Ascending aorta (tissue), 2 donors: ENCODE data around the gene KRT6B. TPM values are rescaled to one million over a fixed set of nuclear protein-coding genes. Genes with fewer than 3 reads are reported as not detected.
A peak's percentile ranks its signal among the peaks of the same experiment; 100 is the strongest.

Experiments used
- DNase-seq, 2 donors: peaks; one replicate each; pipeline ENCODE4 v3.0.0-alpha.2; 2019; ENCODE audit warnings: low spot score in 2 of 2
- H3K27ac ChIP-seq, 2 donors: fragments of 200-600 bp; sonication (generic); one replicate each; pipeline ENCODE4 v1.5.1; 2016 to 2017; ENCODE audit warnings: mild to moderate bottlenecking in 1 of 2
- H3K27me3 ChIP-seq: fragments of 200-600 bp; sonication (generic); one replicate; pipeline ENCODE4 v1.5.1; 2017
- H3K36me3 ChIP-seq, 2 donors: fragments of 200-600 bp; sonication (generic); one replicate each; pipeline ENCODE4 v1.5.1; 2016
- H3K4me1 ChIP-seq, 2 donors: fragments of 200-600 bp; sonication (generic); one replicate each; pipeline ENCODE4 v1.5.1; 2016 to 2017; ENCODE audit warnings: mild to moderate bottlenecking in 1 of 2
- H3K4me3 ChIP-seq, 2 donors: fragments of 200-600 bp; sonication (generic); one replicate each; pipeline ENCODE4 v1.5.1; 2016 to 2017; ENCODE audit warnings: mild to moderate bottlenecking in 1 of 2
- H3K9me3 ChIP-seq, 2 donors: fragments of 200-600 bp; sonication (generic); one replicate each; pipeline ENCODE4 v1.5.1; 2016
- intact Hi-C: fragments of 100-400 bp; cut with DNase I; formaldehyde crosslinking; loops from one replicate; pipeline ENCODE4 v1.15.1; 2023
- total RNA-seq: library from RNA; depleted of rRNA; stranded (reverse); fragments of >200 nt; gene quantifications from one replicate; pipeline ENCODE4 v1.1.0, GENCODE V29; 2016
- TF ChIP-seq, protein P1 (sequence below), 3 experiments: fragments of 200-600 bp in 2 of 3; fragments of 450-650 bp in 1 of 3; sonication (generic) in 2 of 3; IDR thresholded peaks; one replicate each; pipeline ENCODE4 v1.5.1; 2016 to 2019; ENCODE audit warnings: antibody characterized with exemption in 3 of 3, mild to moderate bottlenecking in 1 of 3, moderate library complexity in 1 of 3

KRT6B gene
- total RNA-seq, 1 donor from 2014 or later, result 0.32 TPM

DNA sequence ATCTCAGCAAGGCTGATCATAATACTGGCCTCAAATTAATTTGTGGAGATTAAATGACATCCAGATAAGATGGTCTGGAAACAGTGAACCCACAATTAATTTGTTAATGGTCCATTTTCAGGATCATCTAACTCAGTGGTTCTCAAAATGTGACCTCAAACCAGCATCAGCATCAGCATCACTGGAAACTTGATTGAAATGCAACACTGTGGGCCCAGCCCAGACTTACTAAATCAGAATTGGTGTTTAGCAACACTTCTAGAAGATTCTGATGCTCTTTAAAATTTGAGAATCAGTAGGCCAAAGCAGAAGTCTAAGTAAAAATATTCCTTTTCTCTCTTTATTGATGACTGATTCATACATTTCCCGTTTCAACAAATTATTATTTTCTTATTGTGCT is 35.2 kb downstream of the KRT6B start:
- Histone ChIP-seq H3K4me1 (no peaks in the 10 kb centered on the region), H3K9me3 (no peaks in the 10 kb centered on the region), H3K27me3 (no peaks in the 10 kb centered on the region), H3K27ac (no peak overlapping the region), H3K4me3 (no peak overlapping the region), H3K36me3 (no peaks in the 10 kb centered on the region)
- intact Hi-C loops, result no loop called here
- no peak for DNase-seq
- TF ChIP-seq, protein P1, sequence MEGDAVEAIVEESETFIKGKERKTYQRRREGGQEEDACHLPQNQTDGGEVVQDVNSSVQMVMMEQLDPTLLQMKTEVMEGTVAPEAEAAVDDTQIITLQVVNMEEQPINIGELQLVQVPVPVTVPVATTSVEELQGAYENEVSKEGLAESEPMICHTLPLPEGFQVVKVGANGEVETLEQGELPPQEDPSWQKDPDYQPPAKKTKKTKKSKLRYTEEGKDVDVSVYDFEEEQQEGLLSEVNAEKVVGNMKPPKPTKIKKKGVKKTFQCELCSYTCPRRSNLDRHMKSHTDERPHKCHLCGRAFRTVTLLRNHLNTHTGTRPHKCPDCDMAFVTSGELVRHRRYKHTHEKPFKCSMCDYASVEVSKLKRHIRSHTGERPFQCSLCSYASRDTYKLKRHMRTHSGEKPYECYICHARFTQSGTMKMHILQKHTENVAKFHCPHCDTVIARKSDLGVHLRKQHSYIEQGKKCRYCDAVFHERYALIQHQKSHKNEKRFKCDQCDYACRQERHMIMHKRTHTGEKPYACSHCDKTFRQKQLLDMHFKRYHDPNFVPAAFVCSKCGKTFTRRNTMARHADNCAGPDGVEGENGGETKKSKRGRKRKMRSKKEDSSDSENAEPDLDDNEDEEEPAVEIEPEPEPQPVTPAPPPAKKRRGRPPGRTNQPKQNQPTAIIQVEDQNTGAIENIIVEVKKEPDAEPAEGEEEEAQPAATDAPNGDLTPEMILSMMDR (IDR thresholded peaks at IDR 0.05), result no peak

DNA sequence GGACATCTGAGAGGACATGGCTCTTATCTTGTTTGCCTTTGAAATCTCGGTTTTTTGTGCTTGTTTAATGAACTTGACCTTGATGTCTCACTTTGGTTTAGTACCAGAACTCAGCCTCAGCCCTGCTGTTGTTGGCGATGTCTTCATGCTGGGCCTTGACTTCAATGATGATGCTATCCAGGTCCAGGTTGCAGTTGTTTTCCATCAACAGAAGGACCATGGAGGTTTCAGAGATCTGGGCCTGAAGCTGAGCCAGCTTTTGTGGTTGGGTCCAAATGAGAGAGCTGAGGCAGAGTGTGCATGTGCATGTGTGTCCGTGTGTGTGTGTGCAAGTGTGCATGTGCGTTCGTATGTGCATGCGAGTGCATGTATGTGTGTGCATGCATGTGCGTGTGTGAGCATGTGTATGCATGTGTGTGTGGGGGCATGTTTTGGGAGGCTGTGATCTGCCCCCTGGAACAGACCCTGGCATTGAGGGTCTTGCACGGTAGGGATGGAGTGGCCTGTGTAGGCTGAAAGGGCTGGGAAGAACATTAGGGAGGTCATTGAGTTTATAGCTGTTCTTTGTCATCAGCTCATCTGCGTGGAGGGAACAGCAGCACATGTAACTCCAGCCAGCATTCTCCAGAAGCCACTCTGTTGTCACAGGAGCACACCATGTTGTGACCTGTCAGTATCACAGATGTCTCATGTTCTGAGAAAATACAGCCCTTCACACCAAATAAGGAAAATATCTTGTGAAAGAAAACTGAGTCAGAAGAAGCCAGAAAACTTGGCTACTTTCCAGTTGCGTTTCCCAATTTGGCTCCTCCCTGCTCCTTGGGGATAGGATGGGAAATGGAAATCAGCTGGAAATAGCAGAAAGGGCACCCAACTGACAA is 35.8 kb downstream of the KRT6B start:
- DNase-seq, result peak in 1 of 2 donors; percentile 68
- Histone ChIP-seq H3K9me3 (no peaks in the 10 kb centered on the region), H3K4me3 (no peak overlapping the region), H3K4me1 (no peaks in the 10 kb centered on the region), H3K27me3 (no peaks in the 10 kb centered on the region), H3K27ac (no peak overlapping the region), H3K36me3 (no peaks in the 10 kb centered on the region)
- intact Hi-C loops, result no loop called here
- TF ChIP-seq, protein P1 (IDR thresholded peaks at IDR 0.05), result no peak

DNA sequence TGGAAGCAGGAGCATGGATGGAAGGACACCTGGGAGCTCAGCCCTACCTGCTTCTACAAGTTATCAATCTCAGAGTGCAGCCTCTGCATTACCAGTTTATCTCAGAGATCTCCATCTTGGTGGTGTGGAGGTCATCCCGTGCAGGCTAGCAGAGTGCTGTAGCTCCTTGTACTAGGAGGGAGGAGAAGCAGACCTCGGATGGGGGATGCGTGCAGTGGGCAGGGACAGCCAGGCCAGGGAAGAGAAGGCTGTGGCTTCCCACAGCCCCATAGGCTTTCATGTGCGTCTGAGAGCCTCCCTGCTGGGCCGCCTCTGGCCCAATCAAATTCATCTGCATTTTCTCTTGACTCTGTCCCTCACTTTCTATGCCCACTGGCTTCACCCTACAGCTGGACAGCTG is 37.0 kb downstream of the KRT6B start:
- H3K4me1 ChIP-seq, result no peaks in the 10 kb centered on the region
- no peak overlapping the region for H3K27ac ChIP-seq
- intact Hi-C loops, result no loop called here
- TF ChIP-seq, protein P1 (IDR thresholded peaks at IDR 0.05), result no peak
- no peak overlapping the region for H3K4me3 ChIP-seq
- H3K9me3 ChIP-seq, result no peaks in the 10 kb centered on the region
- H3K36me3 ChIP-seq, result no peaks in the 10 kb centered on the region
- H3K27me3 ChIP-seq, result no peaks in the 10 kb centered on the region
- no peak for DNase-seq

DNA sequence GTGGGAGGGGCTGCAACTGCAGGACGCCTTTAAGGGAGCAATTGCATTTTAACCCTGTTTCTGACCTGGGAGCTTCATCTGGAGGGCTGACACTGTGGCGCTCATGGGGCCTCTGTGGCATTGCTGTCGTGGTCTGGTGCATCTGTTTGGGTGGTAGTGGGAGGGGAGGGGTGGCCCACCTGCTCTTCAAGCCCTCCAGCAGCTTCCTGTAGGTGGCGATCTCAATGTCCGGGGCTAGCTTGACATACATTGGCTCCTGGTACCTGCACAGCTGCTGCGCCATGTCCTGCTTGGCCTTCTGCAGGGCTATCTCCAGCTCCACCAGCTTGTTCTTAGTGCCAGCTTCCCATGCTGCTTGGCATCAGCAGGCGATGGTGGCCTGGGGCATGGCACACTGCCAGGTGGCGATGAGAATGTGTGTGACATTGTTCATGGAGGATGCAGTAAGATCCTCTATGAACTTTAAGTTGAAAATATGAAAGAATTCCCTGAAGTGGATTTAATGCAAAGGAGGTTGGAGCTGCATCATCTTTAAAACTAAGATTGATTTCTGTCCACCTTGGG is 38.1 kb downstream of the KRT6B start:
- H3K27me3 ChIP-seq, result no peaks in the 10 kb centered on the region
- intact Hi-C loops, result no loop called here
- TF ChIP-seq, protein P1 (IDR thresholded peaks at IDR 0.05), result no peak
- no peaks in the 10 kb centered on the region for H3K4me1 ChIP-seq
- no peak overlapping the region for H3K27ac ChIP-seq
- H3K9me3 ChIP-seq, result no peaks in the 10 kb centered on the region
- no peaks in the 10 kb centered on the region for H3K36me3 ChIP-seq
- DNase-seq, result no peak
- H3K4me3 ChIP-seq, result no peak overlapping the region

DNA sequence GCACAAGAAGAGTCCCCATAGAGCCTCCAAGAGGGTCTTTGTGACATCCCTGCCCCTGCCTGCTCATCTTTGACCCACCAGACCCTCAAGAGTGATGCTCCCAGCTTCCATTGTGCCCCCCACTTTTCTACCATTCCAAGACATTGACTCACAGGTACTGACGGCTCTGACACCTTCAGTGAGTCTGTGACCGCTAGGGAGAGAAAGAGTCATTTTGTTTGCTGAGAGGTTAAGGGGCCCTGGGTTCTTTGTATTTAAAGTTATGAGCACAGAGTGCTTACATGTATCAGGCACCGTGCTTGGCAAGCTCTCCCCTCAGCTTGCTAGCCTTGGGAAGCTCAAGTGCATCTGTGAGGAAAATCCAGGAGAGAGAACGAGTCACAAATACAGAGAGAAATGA is 38.7 kb downstream of the KRT6B start:
- H3K27ac ChIP-seq, result no peak overlapping the region
- DNase-seq, result no peak
- intact Hi-C loops, result no loop called here
- TF ChIP-seq, protein P1 (IDR thresholded peaks at IDR 0.05), result no peak
- no peaks in the 10 kb centered on the region for H3K36me3 ChIP-seq
- H3K27me3 ChIP-seq, result no peaks in the 10 kb centered on the region
- H3K4me3 ChIP-seq, result no peak overlapping the region
- H3K4me1 ChIP-seq, result no peaks in the 10 kb centered on the region
- H3K9me3 ChIP-seq, result no peaks in the 10 kb centered on the region
